ENCODE data around the gene FBXL13.
A peak's percentile ranks its signal among the peaks of the same experiment; 100 is the strongest.

The FBXL13 gene

GRCh38 chr7:102896585-102896984 is 178.0 kb downstream of the FBXL13 start:
- no peak for DNase-seq (ENCODE audit: low read depth, low spot score)

GRCh38 chr7:102895602-102896001 is 179.0 kb downstream of the FBXL13 start:
- no peak for DNase-seq (ENCODE audit: low read depth, low spot score)

GRCh38 chr7:102892631-102893278 is 181.8 kb downstream of the FBXL13 start:
- DNase-seq (ENCODE audit: low read depth, low spot score), result no peak

GRCh38 chr7:102891693-102892261 is 182.8 kb downstream of the FBXL13 start:
- no peak for DNase-seq (ENCODE audit: low read depth, low spot score)

- no peak for DNase-seq (ENCODE audit: low read depth, low spot score)
Measured at GRCh38 chr7:102890971-102891692, 183.5 kb downstream of the FBXL13 start.

GRCh38 chr7:102890292-102890970 is 184.2 kb downstream of the FBXL13 start:
- no peak for DNase-seq (ENCODE audit: low read depth, low spot score)

GRCh38 chr7:102889851-102890250 is 184.7 kb downstream of the FBXL13 start:
- no peak for DNase-seq (ENCODE audit: low read depth, low spot score)

GRCh38 chr7:102888561-102889233 is 185.9 kb downstream of the FBXL13 start:
- no peak for DNase-seq (ENCODE audit: low read depth, low spot score)

- no peak for DNase-seq (ENCODE audit: low read depth, low spot score)
Measured at GRCh38 chr7:102883098-102883860, 191.3 kb downstream of the FBXL13 start.

GRCh38 chr7:102875700-102876295 is 198.8 kb downstream of the FBXL13 start:
- DNase-seq (ENCODE audit: low read depth, low spot score), result peak; percentile 51

- no peak for DNase-seq (ENCODE audit: low read depth, low spot score)
Measured at GRCh38 chr7:102874966-102875365, 199.6 kb downstream of the FBXL13 start.

GRCh38 chr7:102874166-102874829 is 200.3 kb downstream of the FBXL13 start:
- no peak for DNase-seq (ENCODE audit: low read depth, low spot score)

- DNase-seq (ENCODE audit: low read depth, low spot score), result no peak
Measured at GRCh38 chr7:102873470-102874165, 201.0 kb downstream of the FBXL13 start.

- DNase-seq (ENCODE audit: low read depth, low spot score), result no peak
Measured at GRCh38 chr7:102872460-102872859, 202.1 kb downstream of the FBXL13 start.

- no peak for DNase-seq (ENCODE audit: low read depth, low spot score)
Measured at GRCh38 chr7:102869195-102869594, 205.4 kb downstream of the FBXL13 start.

GRCh38 chr7:102866535-102867215 is 207.9 kb downstream of the FBXL13 start:
- DNase-seq (ENCODE audit: low read depth, low spot score), result no peak

- DNase-seq (ENCODE audit: low read depth, low spot score), result no peak
Measured at GRCh38 chr7:102864958-102865357, 209.6 kb downstream of the FBXL13 start.

- DNase-seq (ENCODE audit: low read depth, low spot score), result no peak
Measured at GRCh38 chr7:102860351-102860811, 214.2 kb downstream of the FBXL13 start.

GRCh38 chr7:102859799-102860125 is 214.8 kb downstream of the FBXL13 start:
- DNase-seq (ENCODE audit: low read depth, low spot score), result no peak
